Fibroblast of skin of scalp (primary cell): ENCODE results near the gene EFNB2.

ENCODE experiments used
- DNase-seq: peaks from one replicate; pipeline ENCODE4 v3.0.0-alpha.2; 2013

EFNB2 gene

DNA sequence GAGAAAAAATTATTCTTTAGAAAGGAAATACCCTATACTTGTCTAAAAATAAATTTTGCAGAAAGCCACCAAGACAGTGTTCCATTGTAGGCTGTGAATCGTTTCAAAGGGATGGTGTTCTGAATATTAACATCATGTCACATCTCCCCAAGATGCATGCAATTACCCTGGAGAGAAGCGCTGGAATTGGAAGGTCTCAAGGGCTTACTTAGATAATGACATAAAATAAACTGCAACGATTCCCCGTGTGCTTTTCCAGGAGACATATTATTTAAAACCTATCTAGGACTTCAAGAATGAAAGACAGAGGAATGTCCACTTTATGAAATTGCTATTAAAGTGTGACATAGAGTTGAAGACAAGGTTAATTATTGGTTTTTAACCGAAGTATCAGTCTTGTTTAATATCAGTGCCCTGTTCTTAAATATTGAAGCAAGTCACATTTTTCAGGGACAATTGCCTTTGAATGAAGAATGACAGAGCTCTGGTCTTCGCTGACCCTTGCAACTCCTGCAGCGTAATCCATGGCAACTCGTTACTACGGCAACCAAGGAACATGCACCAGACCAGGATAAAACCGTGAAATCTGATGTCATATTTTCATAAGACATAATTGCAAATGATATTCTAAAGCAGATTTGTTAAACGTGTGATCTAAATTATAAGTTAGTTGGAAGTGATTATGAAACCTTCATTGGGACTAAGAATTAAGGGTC lies 91.7 kb downstream of the EFNB2 start:
- DNase-seq, result no peak

DNA sequence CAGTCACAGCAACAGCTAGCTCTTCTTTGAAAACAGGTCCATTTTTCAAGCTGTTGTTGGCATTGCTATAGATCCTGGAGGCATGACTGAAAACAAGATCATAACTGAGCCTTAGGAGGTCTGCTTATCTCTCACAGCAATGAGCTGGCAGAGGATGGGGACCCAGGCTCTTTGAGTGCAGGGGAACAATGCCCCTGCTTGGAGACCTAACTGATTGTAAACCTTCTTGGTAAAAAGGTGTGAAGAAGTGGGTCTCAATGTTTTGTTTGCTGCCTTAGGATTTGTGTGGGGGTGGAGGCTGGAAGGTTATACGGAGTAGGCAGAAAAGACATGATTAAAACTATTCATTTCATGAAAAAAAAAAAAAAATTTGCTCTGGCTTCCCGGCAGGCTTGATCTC lies 94.6 kb downstream of the EFNB2 start:
- no peak for DNase-seq
